HG03521 (cell line): ENCODE measurements around the gene SHROOM1.
"Not testable (repeated sequence)": the region's sequence is repeated elsewhere in the genome, so short reads cannot be mapped to it uniquely, and the experiment has no call there.

Experiments
- ATAC-seq: cut with Tn5 transposase; IDR thresholded peaks from one replicate; pipeline ENCODE4 v1.9.1; 2021; ENCODE audit warnings: mild to moderate bottlenecking, moderate library complexity; ENCODE audit not compliant: unreplicated experiment

SHROOM1 gene, protein sequence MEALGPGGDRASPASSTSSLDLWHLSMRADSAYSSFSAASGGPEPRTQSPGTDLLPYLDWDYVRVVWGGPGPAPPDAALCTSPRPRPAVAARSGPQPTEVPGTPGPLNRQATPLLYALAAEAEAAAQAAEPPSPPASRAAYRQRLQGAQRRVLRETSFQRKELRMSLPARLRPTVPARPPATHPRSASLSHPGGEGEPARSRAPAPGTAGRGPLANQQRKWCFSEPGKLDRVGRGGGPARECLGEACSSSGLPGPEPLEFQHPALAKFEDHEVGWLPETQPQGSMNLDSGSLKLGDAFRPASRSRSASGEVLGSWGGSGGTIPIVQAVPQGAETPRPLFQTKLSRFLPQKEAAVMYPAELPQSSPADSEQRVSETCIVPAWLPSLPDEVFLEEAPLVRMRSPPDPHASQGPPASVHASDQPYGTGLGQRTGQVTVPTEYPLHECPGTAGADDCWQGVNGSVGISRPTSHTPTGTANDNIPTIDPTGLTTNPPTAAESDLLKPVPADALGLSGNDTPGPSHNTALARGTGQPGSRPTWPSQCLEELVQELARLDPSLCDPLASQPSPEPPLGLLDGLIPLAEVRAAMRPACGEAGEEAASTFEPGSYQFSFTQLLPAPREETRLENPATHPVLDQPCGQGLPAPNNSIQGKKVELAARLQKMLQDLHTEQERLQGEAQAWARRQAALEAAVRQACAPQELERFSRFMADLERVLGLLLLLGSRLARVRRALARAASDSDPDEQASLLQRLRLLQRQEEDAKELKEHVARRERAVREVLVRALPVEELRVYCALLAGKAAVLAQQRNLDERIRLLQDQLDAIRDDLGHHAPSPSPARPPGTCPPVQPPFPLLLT

DNA sequence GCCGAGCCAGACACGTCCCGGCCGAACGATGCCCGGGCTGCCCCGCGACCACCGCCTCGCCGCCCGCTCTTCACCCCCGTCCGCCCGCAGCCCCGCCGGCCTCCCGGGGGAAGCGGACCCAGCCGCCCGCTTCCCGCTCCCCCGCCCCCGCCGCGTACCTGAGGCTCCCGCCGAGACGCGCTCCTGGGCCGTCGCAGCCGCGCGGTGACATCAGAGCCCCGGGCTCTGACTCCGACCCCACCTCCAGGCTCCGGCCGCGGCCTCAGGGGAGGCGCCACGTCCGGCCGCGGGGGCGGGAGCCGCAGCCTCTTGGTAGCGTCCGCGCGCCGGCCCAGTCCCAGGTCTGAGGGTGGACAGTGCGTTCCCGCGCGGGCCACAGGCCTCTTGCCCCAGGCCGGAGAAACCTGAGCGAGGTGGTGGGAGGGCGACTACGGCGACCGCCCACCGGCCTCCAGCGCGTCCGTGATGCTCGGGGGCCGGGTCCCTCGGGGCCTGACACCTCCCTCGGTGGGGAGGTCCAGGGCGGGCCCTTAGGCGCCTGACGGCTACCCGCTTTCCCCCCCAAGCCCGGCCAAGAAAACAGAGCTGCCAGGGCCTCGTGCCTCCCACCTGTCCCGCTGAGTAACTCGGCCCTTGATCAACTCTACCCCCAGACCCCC lies at the start of gene SHROOM1:
Gene SHROOM1, minus strand, starts transcription at position 212 of the 659 bp plus-strand sequence. CDS start 4,507 bp downstream, outside the sequence.
- ATAC-seq, result peak; percentile 70

DNA sequence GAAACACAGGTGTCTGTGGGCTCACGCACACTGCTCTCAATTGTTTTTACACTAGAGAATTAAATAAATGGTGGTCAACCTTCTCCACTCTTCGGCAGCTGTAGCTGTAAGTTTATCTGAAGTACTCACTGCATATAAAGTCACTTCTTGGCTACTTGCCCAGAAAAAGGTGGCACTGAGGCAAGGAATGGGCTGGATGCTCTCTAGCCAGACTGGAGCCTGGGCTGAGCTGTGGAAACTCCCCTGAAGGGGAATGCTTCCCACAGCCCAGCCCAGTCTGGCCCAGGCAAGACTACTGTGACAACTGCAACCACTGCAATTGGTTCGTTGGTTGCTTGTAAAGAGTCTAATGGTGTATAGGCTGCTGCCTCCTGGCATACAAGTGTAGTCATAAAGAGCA lies 47.5 kb upstream of the SHROOM1 start:
- no peak for ATAC-seq

DNA sequence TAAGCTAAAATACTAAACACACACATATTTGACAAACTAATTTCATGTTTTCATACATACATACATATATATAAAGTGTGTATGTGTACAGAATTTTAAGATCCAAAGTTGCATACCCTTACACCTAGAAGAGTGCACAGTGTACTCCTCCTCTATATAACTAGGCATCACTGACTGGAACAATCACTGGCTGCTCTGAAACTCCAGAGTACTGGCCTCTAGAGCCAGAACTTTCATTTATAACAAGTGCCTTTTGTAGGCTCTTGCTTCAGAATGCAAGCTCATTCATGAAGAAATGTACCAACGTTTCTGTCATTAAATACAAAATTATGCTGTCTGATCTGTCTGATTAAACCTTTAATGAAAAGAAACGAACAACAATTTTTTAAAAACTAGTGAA lies 47.0 kb upstream of the SHROOM1 start:
- no peak for ATAC-seq

DNA sequence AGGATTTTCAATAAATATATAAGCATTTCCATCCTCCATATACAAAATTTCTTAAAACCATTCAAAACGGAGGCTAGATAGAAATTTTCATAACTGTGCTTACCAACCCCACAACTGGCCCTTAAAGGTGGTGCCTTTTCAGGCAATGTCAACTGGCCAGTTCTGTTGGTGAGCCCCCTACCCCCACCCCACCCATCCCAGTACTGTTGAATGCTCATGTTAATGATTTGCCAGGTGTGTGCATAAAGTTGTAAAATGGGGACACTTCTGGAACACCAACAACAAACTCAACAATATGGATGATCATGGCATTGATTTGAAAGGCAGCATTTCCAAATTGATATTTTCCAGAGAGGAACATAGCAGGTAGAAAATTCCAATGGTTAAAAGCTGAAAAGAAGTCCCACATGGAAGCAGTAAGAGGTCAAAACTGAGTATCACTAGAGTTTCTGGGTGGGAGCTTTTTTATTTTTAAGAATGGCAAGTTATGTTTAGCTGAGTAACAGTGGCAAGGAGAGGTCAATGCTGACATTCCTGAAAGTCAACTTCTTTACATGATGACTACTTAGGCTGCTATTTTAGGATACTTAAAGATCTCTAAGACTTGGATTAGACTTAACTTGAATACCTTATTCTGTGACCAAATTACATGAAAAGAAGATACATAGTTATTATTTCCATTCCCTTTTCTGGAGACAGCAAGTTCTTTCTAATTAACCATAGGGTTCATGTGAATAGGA lies 45.7 kb upstream of the SHROOM1 start:
- ATAC-seq, result no peak

DNA sequence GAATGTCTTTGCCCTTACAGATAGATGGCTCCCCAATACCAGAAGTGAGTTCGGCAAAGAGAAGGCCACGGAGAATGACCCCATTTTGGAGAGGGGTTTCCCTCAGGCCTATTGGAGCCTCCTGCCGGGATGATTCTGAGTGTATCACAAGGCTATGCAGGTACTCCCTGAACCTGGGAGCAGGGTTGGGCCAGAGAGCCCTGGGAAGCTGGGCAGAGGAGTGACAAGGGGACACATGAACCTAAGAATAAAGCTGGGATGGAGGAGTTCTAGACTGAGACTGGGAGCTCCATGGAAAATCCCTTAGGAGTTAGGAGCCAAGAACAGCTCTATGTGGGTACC lies 43.5 kb upstream of the SHROOM1 start:
- no peak for ATAC-seq

DNA sequence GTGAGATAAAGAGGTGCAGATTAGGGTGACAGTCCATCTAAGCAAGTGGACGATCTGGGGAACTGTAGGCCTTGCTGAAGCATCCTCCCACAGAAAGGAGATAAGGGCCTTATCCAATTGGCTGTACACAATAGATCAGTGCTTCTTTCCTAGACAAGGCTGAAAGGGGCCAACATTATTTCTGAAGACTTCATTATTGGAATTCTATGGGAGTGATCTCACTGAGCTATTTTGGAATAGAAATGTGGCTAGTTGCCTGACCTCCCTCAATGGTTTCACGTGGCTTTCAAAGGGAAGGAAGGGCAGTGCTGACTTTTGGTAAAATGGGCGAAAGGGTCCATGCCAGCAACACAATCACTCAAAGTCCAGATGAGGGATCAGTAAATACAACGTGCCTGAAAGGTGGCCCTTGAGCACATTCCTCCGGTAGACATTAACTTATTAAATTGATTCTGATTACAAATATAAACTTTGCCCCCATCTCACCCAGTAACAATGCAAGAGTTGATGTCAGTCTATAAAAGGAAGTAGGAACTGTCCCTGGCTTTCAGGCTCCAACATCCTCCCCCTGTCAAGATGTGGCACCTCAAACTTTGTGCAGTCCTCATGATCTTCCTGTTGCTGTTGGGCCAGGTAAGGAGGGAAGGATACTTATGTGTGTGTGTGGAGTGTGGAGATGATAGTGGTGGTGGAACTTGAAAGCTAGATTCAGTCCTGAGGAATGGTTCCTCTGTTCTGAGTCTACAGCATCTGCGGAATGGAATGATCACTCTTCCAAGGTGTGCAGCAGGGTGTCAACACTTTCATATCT lies 42.9 kb upstream of the SHROOM1 start, which contains the start of gene LEAP2:
Gene LEAP2, plus strand, starts transcription at position 550 of the 811 bp plus-strand sequence. Its CDS starts 27 bp downstream, at position 577.
- no peak for ATAC-seq

DNA sequence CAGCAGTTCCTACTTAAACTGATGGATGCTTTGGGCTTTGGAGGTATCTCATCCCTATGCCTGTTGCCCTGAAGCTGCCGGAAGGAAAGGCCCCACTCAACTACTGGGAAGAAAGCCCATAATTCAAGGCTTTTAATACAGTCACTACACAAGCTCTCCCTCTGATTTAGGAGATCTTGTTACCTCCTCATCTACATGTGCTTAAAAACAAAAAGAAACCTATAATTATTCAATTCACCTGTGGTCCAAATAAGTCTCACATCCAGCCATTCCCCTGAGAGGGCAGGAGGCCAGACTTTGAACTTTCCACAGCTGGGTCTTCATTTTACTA lies 42.3 kb upstream of the SHROOM1 start:
- no peak for ATAC-seq

DNA sequence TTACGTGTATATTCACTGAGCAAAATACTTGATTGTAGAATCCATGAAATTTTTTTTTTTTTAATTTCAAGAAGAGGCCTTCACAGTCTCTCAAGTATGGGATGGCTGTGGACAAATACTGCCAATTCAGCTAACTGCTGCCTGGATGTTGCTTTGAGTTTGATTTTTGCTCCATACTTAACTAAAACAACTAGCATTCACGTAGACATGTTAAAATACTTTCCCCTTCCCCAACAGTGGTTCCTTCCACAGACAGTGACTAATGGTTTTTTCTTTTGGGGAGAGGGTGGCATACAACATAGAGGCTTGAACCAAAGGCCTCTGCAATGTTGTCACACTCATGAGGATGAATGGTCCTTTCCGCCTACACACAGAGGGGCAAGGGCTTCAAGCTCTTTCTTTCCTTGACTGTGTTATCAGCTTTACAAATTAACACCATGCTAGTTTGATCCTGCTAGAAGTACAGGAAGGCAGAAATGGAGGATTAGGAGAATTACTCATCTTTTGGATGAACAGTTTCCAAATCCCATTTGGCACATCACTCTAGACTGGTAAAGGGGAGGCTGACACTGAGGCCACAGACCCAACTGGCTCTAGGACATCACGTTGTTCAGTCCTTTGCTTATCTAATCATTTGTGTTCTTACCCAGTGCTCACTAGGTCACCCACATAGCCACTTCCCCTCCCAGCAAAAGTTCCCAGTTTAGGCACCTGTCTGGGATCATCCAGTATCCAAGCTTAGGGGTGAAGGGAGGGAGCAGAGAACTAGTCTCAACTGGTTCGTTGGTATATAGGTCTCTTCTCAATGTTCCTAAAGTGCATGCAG lies 41.2 kb upstream of the SHROOM1 start:
- ATAC-seq, result no peak

DNA sequence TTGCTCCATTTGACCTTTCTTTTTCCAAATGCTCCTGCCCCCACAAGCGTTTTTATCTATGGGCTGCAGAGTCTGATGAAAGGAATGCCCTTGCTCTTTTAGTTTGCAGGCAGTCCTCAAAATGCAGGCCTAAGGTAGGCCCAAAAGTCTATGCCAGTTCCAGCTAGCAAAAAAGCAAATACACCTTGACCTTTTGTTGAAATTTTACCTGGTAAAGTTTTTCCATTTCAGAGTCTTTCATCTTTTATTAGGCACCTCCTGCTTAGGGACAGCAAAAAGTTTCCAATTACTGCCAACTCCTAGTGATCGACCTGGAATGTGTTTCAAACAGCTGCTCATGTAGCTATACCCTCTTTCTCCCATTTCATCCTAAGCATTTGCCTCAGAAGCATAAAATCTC lies 40.4 kb upstream of the SHROOM1 start:
- no peak for ATAC-seq

DNA sequence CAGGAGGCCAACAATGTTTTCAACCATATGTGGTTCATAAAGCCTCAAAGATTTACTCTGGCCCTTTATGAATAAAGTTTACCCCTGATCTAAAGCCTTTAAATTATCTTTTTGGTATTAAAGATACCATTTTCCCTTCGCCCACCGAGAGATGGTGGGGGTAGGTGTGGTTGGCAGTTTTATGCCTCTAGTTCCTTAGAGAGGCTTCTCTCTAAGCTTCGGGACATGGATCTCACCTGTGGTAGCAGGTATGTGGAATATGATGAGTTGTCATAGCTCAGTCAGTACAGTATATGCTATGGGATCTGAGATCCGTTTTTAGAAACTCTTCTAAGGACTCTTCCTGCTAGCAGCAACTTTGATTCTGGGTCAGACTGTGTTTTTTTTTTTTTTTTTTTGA lies 38.3 kb upstream of the SHROOM1 start:
- ATAC-seq, result no peak

DNA sequence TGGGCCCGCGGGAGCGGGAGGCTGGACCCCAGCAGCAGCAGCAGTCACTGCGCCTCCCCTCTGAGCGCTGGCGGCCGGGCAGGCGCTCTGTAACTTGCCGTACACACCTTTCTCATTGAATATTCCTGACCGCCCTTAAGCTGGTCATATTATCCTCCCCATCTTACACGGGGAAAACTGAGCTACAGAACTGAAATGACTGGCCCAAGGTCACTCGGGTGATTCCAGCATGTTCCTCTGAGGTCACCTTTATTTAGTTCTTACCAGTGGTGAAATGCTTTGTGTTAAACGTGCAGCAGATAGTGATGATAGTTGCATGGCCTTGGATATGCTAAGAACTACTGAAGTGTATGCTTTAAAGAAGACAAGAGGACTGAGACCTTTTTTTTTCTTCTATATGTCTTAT lies 36.6 kb upstream of the SHROOM1 start:
- ATAC-seq, result peak; percentile 18

DNA sequence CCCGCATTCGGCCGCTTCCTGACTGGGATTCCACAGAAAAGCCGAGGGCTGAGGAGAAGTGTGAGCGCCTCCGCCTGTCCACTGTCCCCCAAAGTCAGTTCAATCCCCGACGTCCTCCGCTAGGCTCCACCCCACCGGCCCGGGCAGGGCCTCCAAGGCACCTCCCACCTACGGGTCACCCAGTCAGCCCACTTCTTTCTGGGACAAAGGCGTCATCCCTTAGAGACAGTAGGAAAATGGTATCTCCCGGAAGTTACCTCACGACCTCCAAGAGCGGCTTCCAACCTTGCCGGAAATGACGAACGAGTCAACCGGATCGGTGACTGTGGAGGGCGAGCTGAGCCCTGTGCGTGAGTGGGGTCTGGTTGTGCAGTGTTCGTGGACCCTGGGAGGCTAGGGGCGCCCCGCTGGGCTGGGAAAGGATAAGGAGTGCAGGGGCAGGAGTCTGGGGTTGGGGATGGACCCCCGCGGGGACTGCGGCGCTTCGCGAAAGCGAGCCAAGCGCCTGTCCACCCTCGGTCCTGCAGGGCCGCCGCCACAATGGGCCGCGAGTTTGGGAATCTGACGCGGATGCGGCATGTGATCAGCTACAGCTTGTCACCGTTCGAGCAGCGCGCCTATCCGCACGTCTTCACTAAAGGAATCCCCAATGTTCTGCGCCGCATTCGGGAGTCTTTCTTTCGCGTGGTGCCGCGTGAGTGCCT lies 36.0 kb upstream of the SHROOM1 start, which contains the start of the genes GDF9 and UQCRQ:
Gene GDF9, minus strand, starts transcription at position 128 of the 704 bp plus-strand sequence. CDS start 1,936 bp downstream, outside the sequence.
Gene UQCRQ, plus strand, starts transcription at position 301 of the 704 bp plus-strand sequence. Its CDS starts 240 bp downstream, at position 541.
- peak; percentile 92 for ATAC-seq

DNA sequence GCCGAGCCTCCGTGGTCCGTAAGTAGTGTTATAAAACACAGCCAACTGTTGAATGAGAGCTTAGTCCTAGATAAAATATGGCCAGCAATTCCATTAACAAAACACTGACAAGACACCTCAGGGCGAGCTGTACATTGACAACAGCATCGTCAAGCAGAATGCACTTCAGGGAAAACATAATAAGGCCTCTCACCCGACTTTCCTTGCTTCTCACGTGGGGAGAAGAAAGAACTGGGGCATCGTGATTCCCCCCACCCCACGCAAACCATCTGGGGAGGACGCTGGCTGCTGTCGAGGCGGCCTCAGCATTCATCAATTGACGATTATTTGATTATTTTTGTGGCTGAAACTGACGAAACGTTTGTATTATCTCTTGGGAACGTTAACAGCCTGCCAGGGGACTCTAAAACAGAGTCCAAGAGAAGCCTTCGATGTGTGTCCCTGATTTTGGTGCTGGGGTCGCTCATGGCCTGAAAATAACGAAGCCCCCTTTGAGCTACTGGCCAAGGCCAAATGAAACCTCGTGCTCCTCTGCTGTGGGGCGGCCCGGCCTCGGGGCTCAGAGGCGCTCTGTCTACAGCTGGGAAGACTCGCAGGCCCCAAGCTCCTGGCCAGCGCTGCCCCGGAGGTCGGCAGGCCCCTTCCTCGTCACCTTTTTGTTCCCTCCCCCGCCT lies 35.4 kb upstream of the SHROOM1 start:
- peak; percentile 21 for ATAC-seq

DNA sequence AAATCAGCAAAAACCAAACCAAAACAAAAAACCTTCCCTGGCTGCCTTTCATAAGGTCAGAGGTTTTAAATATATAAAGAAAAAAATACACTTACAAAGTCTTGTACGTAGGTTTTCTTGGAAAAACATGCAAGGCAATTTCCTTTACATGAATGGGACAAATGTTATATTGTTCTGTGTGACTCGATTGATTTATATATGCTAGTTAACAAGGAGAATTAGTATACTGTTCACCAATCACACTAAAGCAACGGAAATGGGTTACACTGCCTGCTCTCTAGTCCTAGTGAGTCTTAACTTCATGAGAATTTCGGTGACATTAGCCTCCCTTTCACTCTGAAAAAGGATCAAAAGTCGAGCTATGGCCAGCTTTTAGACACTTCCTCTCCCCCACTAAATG lies 30.3 kb upstream of the SHROOM1 start:
- no peak for ATAC-seq

DNA sequence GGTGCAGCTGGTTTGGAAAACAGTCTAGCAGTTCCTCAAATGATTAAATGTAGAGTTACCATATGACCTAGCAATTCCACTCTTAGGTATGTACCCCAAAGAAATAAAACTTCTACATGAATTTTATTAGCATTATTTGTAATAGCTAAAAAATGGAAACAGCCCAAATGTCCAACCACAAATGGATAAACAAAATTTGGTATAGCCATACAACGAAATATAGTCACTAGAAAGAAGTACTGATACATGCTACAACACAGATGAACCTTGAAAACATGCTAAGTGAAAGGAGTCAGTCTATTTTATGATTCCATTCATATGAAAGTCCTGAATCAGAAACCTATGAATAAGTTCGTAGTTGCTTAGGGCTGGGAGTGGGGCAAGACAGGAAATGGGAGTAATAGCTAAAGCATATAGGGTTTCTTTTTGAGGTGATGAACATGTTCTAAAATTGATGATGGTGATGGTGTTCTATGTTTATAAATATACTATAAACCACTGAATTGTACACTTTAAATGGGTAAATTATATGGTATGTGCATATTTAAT lies 29.5 kb upstream of the SHROOM1 start:
- no peak for ATAC-seq

DNA sequence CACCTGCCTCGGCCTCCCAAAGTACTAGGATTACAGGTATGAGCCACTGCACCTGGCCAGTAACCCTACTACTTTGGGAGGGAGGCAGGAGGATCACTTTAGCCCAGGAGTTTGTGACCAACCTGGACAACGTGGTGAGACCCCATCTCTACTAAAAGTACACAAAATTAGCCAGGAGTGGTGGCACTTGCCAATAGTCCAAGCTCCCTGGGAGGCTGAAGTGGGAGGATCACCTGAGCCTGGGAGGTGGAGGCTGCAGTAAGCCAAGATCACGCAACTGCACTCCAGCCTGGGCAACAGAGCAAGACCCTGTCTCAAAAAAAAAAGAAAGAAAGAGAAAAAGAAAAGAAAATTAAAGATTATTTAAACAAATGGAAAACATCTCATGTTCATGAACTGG lies 25.6 kb upstream of the SHROOM1 start:
- ATAC-seq, result no peak

DNA sequence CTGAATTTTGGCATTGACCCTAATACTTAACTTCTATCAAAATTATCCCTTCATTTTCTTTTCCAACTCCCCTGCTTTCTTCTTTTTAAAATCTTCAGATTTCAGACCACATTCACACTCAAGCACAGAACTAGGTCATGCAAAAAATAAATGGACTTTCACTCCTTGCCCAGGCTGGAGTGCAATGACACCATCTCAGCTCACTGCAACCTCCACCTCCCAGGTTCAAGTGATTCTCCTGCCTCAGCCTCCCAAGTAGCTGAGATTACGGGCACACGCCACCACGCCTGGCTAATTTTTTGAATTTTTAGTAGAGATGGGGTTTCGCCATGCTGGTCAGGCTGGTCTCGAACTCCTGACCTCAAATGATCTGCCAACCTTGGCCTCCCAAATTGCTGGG lies 24.5 kb upstream of the SHROOM1 start:
- not testable (repeated sequence) for ATAC-seq
